GM23338 (cell line): ENCODE measurements around the gene SIRPB2. TPM values are rescaled to one million over a fixed set of nuclear protein-coding genes. Genes with fewer than 3 reads are reported as not detected.

Experiments used
- ATAC-seq: fragments of 200-7000 bp; cut with Tn5 transposase; 3 replicates; pipeline ENCODE4 v1.9.1; 2020
- DNase-seq: peaks from one replicate; pipeline ENCODE4 v3.0.0-alpha.2; 2015; ENCODE audit warnings: low spot score
- H2AFZ ChIP-seq: fragments of 200-600 bp; sonication (generic); 2 replicates; pipeline ENCODE4 v1.8.0; 2016; ENCODE audit warnings: antibody characterized with exemption, mild to moderate bottlenecking, moderate library complexity
- H3F3A ChIP-seq: fragments of 200-600 bp; sonication (generic); replicated peaks from 2 replicates; pipeline ENCODE4 v1.8.0; 2017; ENCODE audit warnings: antibody characterized with exemption, mixed run types, low read depth
- H3K27ac ChIP-seq: fragments of 200-600 bp; sonication (generic); 2 replicates; pipeline ENCODE4 v1.6.1; 2016; ENCODE audit warnings: low read depth
- H3K27me3 ChIP-seq: fragments of 200-600 bp; sonication (generic); 2 replicates; pipeline ENCODE4 v1.8.0; 2016; ENCODE audit warnings: mild to moderate bottlenecking, mixed run types, moderate library complexity; ENCODE audit not compliant: insufficient read depth
- H3K36me3 ChIP-seq: fragments of 200-600 bp; sonication (generic); 2 replicates; pipeline ENCODE4 v1.8.0; 2016; ENCODE audit warnings: mild to moderate bottlenecking; ENCODE audit not compliant: insufficient read depth
- H3K4me1 ChIP-seq: fragments of 200-600 bp; sonication (generic); 2 replicates; pipeline ENCODE4 v1.8.0; 2016; ENCODE audit warnings: mild to moderate bottlenecking, moderate library complexity; ENCODE audit not compliant: insufficient read depth
- H3K4me2 ChIP-seq: fragments of 200-600 bp; sonication (generic); 2 replicates; pipeline ENCODE4 v1.7.1; 2017; ENCODE audit warnings: mixed run types
- H3K4me3 ChIP-seq: fragments of 200-600 bp; sonication (generic); 2 replicates; pipeline ENCODE4 v1.6.1; 2016; ENCODE audit warnings: mixed run types
- H3K79me2 ChIP-seq: fragments of 200-600 bp; sonication (generic); replicated peaks from 2 replicates; pipeline ENCODE4 v1.8.0; 2017; ENCODE audit warnings: mild to moderate bottlenecking; ENCODE audit not compliant: insufficient read depth
- H3K9me2 ChIP-seq: fragments of 200-600 bp; sonication (generic); 2 replicates; pipeline ENCODE4 v1.8.0; 2017; ENCODE audit not compliant: insufficient read depth
- H4K20me1 ChIP-seq: fragments of 200-600 bp; sonication (generic); replicated peaks from 2 replicates; pipeline ENCODE4 v1.8.0; 2017; ENCODE audit warnings: mild to moderate bottlenecking; ENCODE audit not compliant: insufficient read depth
- H3K27ac Mint-ChIP-seq: 2 replicates; pipeline ENCODE4 v1.8.0; 2020; ENCODE audit warnings: inconsistent platforms, mild to moderate bottlenecking, moderate library complexity, mixed read lengths
- H3K27me3 Mint-ChIP-seq: 3 replicates; pipeline ENCODE4 v1.8.0; 2022; ENCODE audit warnings: low read depth, mild to moderate bottlenecking, moderate library complexity, mixed read lengths, inconsistent platforms; ENCODE audit not compliant: insufficient read depth, poor library complexity
- H3K36me3 Mint-ChIP-seq: 3 replicates; pipeline ENCODE4 v1.8.0; 2021; ENCODE audit warnings: low read depth, mild to moderate bottlenecking, inconsistent platforms, moderate library complexity, mixed read lengths
- H3K4me1 Mint-ChIP-seq: 3 replicates; pipeline ENCODE4 v1.8.0; 2020; ENCODE audit warnings: mild to moderate bottlenecking, inconsistent platforms, mixed read lengths
- H3K4me3 Mint-ChIP-seq: 3 replicates; pipeline ENCODE4 v1.8.0; 2021; ENCODE audit warnings: moderate library complexity, mild to moderate bottlenecking, inconsistent platforms, mixed read lengths
- H3K9me3 Mint-ChIP-seq: 3 replicates; pipeline ENCODE4 v1.8.0; 2020; ENCODE audit warnings: moderate library complexity, mild to moderate bottlenecking, inconsistent platforms, mixed read lengths
- CREB1 ChIP-seq: fragments of 250-450 bp; sonication (Bioruptor Pico); IDR thresholded peaks from 2 replicates; pipeline ENCODE4 v1.5.0; 2020; ENCODE audit warnings: low read depth, mild to moderate bottlenecking, moderate library complexity
- EZH2 ChIP-seq: fragments of 200-600 bp; sonication (generic); IDR thresholded peaks from one replicate; pipeline ENCODE4 v1.8.0; 2017; ENCODE audit warnings: antibody characterized with exemption, mild to moderate bottlenecking, low read depth; ENCODE audit not compliant: unreplicated experiment
- EZH2phosphoT487 ChIP-seq: fragments of 200-600 bp; sonication (generic); IDR thresholded peaks from one replicate; pipeline ENCODE4 v1.8.1; 2018; ENCODE audit warnings: antibody characterized with exemption; ENCODE audit not compliant: unreplicated experiment
- JUNB ChIP-seq: IDR thresholded peaks from one replicate; pipeline ENCODE4 v1.6.1; 2016; ENCODE audit warnings: antibody characterized with exemption; ENCODE audit not compliant: unreplicated experiment
- NANOG ChIP-seq: IDR thresholded peaks from 2 replicates; pipeline ENCODE4 v1.6.1; 2016; ENCODE audit warnings: antibody characterized with exemption, borderline replicate concordance
- POLR2AphosphoS5 ChIP-seq: IDR thresholded peaks from 2 replicates; pipeline ENCODE4 v1.6.1; 2016; ENCODE audit warnings: antibody characterized with exemption, low read depth
- STAT1 ChIP-seq: IDR thresholded peaks from one replicate; pipeline ENCODE4 v1.6.1; 2016; ENCODE audit warnings: antibody characterized with exemption; ENCODE audit not compliant: unreplicated experiment
- ZNF114 ChIP-seq: fragments of 250-450 bp; sonication (Bioruptor Pico); IDR thresholded peaks from 2 replicates; pipeline ENCODE4 v1.5.0; 2020; ENCODE audit warnings: mild to moderate bottlenecking, moderate library complexity
- ZNF331 ChIP-seq: fragments of 250-450 bp; sonication (Bioruptor Pico); IDR thresholded peaks from 2 replicates; pipeline ENCODE4 v1.5.0; 2020; ENCODE audit warnings: low read depth, mild to moderate bottlenecking, moderate library complexity
- polyA plus RNA-seq: library from polyadenylated mRNA; unstranded; fragments of >200 nt; fragmentation: Nextera tagmentation; extraction: Ambion mirVana; gene quantifications from 2 replicates; pipeline ENCODE4 v1.2.1, GENCODE V29; 2016
- total RNA-seq: library from RNA; depleted of rRNA; stranded (reverse); fragments of >200 nt; shearing (Covaris generic); gene quantifications from 2 replicates; pipeline ENCODE4 v1.2.3, GENCODE V29; 2014
- TF ChIP-seq, protein P1 (sequence below), 2 experiments: fragments of 200-600 bp in 1 of 2; sonication (generic) in 1 of 2; conservative IDR thresholded peaks; 2 replicates each; pipeline versions ENCODE4 v1.5.1 to v1.6.1; 2016 to 2017; ENCODE audit warnings: antibody characterized with exemption in 2 of 2, low read depth in 2 of 2, mild to moderate bottlenecking in 2 of 2, moderate library complexity in 1 of 2
- TF ChIP-seq, protein P2 (sequence below): IDR thresholded peaks from one replicate; pipeline ENCODE4 v1.6.1; 2018; ENCODE audit warnings: antibody characterized with exemption; ENCODE audit not compliant: unreplicated experiment
- TF ChIP-seq, protein P3 (sequence below): IDR thresholded peaks from 2 replicates; pipeline ENCODE4 v1.6.1; 2016; ENCODE audit warnings: antibody characterized with exemption
- TF ChIP-seq, protein P4 (sequence below): fragments of 250-450 bp; sonication (Bioruptor Pico); IDR thresholded peaks from 2 replicates; pipeline ENCODE4 v1.5.0; 2020; ENCODE audit warnings: mild to moderate bottlenecking, moderate library complexity

Gene SIRPB2
- total and polyA plus RNA-seq, 2 experiments from 2014 or later, result 0.29 TPM; not detected in 1

DNA sequence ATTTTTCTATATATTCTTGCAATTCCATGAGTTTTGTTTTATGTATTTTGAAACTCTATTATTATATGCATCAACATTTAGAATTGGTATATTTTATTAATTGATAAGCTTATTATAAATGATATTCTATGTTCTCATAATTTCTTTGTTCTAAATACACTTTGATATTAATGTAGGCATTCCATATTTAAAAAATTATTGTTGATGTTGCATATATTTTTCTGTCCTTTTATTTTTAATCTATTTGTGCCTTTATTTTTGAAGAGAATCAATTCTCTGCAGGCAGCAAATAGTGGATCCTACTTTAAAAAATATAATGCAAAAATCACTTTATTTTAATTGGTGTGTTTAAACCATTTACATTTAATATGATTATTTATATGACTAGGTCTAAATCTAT is 36.7 kb upstream of the SIRPB2 start (continued):
- TF ChIP-seq POLR2AphosphoS5, result no peak
- no peak for TF ChIP-seq EZH2phosphoT487

DNA sequence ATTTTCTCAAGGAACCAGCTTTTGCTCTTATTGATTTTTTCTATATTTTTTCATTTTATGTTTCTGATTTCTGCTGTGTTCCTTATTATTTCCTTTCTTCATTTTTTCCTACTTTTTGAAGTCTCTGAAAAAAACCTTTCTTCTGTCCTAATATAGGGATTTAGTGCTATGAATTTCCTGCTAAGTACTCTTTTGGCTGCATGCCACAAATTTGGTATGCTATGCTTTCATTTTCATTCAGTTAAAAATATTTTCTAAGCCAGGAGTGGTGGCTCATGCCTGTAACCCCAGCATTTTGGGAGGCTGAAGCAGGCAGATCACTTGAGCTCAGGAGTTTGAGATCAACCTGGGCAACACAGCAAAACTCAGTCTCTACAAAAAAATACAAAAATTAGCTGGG is 35.7 kb upstream of the SIRPB2 start:
- Histone ChIP-seq H3K4me1 (no peaks in the 10 kb centered on the region), H3K4me2 (no peak overlapping the region), H3K27ac (no peak overlapping the region), H3K36me3 (no peaks in the 10 kb centered on the region), H3K4me3 (no peak overlapping the region), H2AFZ (no peak overlapping the region), H3F3A (no peaks in the 10 kb centered on the region), H3K79me2 (no peaks in the 10 kb centered on the region), H4K20me1 (no peaks in the 10 kb centered on the region), H3K27me3 (no peaks in the 10 kb centered on the region), H3K9me2 (no peaks in the 10 kb centered on the region)
- H3K9me3 Mint-ChIP-seq, result no peaks in the 10 kb centered on the region
- DNase-seq (no peak), ATAC-seq (no peak)
- H3K27ac Mint-ChIP-seq, result no peak overlapping the region
- H3K4me1 Mint-ChIP-seq, result no peaks in the 10 kb centered on the region
- no peak overlapping the region for H3K4me3 Mint-ChIP-seq
- TF ChIP-seq, protein P1, sequence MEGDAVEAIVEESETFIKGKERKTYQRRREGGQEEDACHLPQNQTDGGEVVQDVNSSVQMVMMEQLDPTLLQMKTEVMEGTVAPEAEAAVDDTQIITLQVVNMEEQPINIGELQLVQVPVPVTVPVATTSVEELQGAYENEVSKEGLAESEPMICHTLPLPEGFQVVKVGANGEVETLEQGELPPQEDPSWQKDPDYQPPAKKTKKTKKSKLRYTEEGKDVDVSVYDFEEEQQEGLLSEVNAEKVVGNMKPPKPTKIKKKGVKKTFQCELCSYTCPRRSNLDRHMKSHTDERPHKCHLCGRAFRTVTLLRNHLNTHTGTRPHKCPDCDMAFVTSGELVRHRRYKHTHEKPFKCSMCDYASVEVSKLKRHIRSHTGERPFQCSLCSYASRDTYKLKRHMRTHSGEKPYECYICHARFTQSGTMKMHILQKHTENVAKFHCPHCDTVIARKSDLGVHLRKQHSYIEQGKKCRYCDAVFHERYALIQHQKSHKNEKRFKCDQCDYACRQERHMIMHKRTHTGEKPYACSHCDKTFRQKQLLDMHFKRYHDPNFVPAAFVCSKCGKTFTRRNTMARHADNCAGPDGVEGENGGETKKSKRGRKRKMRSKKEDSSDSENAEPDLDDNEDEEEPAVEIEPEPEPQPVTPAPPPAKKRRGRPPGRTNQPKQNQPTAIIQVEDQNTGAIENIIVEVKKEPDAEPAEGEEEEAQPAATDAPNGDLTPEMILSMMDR (conservative IDR thresholded peaks at IDR 0.05; ENCODE audit: low read depth in 2 of 2), result no peak
- TF ChIP-seq JUNB (no peak), NANOG (no peak), EZH2phosphoT487 (no peak), ZNF331 (CRISPR knock-in tag) (no peak), STAT1 (no peak), EZH2 (no peak), POLR2AphosphoS5 (no peak), ZNF114 (no peak), CREB1 (CRISPR knock-in tag) (no peak)
- TF ChIP-seq, protein P2, sequence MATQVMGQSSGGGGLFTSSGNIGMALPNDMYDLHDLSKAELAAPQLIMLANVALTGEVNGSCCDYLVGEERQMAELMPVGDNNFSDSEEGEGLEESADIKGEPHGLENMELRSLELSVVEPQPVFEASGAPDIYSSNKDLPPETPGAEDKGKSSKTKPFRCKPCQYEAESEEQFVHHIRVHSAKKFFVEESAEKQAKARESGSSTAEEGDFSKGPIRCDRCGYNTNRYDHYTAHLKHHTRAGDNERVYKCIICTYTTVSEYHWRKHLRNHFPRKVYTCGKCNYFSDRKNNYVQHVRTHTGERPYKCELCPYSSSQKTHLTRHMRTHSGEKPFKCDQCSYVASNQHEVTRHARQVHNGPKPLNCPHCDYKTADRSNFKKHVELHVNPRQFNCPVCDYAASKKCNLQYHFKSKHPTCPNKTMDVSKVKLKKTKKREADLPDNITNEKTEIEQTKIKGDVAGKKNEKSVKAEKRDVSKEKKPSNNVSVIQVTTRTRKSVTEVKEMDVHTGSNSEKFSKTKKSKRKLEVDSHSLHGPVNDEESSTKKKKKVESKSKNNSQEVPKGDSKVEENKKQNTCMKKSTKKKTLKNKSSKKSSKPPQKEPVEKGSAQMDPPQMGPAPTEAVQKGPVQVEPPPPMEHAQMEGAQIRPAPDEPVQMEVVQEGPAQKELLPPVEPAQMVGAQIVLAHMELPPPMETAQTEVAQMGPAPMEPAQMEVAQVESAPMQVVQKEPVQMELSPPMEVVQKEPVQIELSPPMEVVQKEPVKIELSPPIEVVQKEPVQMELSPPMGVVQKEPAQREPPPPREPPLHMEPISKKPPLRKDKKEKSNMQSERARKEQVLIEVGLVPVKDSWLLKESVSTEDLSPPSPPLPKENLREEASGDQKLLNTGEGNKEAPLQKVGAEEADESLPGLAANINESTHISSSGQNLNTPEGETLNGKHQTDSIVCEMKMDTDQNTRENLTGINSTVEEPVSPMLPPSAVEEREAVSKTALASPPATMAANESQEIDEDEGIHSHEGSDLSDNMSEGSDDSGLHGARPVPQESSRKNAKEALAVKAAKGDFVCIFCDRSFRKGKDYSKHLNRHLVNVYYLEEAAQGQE, result no peak
- TF ChIP-seq, protein P3, sequence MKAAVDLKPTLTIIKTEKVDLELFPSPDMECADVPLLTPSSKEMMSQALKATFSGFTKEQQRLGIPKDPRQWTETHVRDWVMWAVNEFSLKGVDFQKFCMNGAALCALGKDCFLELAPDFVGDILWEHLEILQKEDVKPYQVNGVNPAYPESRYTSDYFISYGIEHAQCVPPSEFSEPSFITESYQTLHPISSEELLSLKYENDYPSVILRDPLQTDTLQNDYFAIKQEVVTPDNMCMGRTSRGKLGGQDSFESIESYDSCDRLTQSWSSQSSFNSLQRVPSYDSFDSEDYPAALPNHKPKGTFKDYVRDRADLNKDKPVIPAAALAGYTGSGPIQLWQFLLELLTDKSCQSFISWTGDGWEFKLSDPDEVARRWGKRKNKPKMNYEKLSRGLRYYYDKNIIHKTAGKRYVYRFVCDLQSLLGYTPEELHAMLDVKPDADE, result no peak
- TF ChIP-seq, protein P4, sequence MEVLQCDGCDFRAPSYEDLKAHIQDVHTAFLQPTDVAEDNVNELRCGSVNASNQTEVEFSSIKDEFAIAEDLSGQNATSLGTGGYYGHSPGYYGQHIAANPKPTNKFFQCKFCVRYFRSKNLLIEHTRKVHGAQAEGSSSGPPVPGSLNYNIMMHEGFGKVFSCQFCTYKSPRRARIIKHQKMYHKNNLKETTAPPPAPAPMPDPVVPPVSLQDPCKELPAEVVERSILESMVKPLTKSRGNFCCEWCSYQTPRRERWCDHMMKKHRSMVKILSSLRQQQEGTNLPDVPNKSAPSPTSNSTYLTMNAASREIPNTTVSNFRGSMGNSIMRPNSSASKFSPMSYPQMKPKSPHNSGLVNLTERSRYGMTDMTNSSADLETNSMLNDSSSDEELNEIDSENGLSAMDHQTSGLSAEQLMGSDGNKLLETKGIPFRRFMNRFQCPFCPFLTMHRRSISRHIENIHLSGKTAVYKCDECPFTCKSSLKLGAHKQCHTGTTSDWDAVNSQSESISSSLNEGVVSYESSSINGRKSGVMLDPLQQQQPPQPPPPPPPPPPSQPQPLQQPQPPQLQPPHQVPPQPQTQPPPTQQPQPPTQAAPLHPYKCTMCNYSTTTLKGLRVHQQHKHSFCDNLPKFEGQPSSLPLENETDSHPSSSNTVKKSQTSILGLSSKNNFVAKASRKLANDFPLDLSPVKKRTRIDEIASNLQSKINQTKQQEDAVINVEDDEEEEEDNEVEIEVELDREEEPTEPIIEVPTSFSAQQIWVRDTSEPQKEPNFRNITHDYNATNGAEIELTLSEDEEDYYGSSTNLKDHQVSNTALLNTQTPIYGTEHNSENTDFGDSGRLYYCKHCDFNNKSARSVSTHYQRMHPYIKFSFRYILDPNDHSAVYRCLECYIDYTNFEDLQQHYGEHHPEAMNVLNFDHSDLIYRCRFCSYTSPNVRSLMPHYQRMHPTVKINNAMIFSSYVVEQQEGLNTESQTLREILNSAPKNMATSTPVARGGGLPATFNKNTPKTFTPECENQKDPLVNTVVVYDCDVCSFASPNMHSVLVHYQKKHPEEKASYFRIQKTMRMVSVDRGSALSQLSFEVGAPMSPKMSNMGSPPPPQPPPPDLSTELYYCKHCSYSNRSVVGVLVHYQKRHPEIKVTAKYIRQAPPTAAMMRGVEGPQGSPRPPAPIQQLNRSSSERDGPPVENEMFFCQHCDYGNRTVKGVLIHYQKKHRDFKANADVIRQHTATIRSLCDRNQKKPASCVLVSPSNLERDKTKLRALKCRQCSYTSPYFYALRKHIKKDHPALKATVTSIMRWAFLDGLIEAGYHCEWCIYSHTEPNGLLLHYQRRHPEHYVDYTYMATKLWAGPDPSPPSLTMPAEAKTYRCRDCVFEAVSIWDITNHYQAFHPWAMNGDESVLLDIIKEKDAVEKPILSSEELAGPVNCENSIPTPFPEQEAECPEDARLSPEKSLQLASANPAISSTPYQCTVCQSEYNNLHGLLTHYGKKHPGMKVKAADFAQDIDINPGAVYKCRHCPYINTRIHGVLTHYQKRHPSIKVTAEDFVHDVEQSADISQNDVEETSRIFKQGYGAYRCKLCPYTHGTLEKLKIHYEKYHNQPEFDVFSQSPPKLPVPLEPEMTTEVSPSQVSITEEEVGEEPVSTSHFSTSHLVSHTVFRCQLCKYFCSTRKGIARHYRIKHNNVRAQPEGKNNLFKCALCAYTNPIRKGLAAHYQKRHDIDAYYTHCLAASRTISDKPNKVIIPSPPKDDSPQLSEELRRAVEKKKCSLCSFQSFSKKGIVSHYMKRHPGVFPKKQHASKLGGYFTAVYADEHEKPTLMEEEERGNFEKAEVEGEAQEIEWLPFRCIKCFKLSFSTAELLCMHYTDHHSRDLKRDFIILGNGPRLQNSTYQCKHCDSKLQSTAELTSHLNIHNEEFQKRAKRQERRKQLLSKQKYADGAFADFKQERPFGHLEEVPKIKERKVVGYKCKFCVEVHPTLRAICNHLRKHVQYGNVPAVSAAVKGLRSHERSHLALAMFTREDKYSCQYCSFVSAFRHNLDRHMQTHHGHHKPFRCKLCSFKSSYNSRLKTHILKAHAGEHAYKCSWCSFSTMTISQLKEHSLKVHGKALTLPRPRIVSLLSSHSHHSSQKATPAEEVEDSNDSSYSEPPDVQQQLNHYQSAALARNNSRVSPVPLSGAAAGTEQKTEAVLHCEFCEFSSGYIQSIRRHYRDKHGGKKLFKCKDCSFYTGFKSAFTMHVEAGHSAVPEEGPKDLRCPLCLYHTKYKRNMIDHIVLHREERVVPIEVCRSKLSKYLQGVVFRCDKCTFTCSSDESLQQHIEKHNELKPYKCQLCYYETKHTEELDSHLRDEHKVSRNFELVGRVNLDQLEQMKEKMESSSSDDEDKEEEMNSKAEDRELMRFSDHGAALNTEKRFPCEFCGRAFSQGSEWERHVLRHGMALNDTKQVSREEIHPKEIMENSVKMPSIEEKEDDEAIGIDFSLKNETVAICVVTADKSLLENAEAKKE (CRISPR knock-in tag), result no peak
- H3K36me3 Mint-ChIP-seq, result no peaks in the 10 kb centered on the region
- H3K27me3 Mint-ChIP-seq, result no peaks in the 10 kb centered on the region
